Naive thymus-derived CD4-positive, alpha-beta T cell (primary cell): Measurements from ENCODE around the gene CSF1. TPM values are rescaled to one million over a fixed set of nuclear protein-coding genes. Genes with fewer than 3 reads are reported as not detected.
A peak's percentile ranks its signal among the peaks of the same experiment; 100 is the strongest.

Experiments
- ATAC-seq: fragments of 150-1000 bp; cut with Tn5 transposase; 2 replicates; pipeline ENCODE4 v1.10.0; 2021; ENCODE audit warnings: mild to moderate bottlenecking, moderate library complexity
- CTCF ChIA-PET: fragments of 350-600 bp; sonication (Branson Sonifier 250); formaldehyde crosslinking; loops from one replicate; lab custom pipeline; 2021; ENCODE audit warnings: antibody characterized with exemption; lab: Charles Lee
- POLR2A ChIA-PET: fragments of 350-600 bp; sonication (Branson Sonifier 250); formaldehyde crosslinking; loops from one replicate; lab custom pipeline; 2021; ENCODE audit warnings: antibody characterized with exemption, inconsistent platforms; lab: Charles Lee
- DNase-seq, 9 donors: peaks; one replicate each; pipeline versions ENCODE4 v3.0.0 to v3.0.0-alpha.2; 2020 to 2022; ENCODE audit warnings: mixed read lengths in 1 of 9
- H3K27ac ChIP-seq: one replicate; pipeline ENCODE4 v1.7.0; 2013; ENCODE audit warnings: mild to moderate bottlenecking, low read depth, low read length, moderate library complexity
- H3K27me3 ChIP-seq, 2 donors: one replicate each; pipeline ENCODE4 v1.7.0; 2013; ENCODE audit warnings: low read length in 2 of 2, mild to moderate bottlenecking in 2 of 2, moderate library complexity in 2 of 2; ENCODE audit not compliant: control insufficient read depth in 2 of 2, insufficient read depth in 2 of 2
- H3K36me3 ChIP-seq, 3 experiments: 1 replicate in 2 of 3; 2 replicates in 1 of 3; pipeline ENCODE4 v1.7.0; 2013; ENCODE audit warnings: low read length in 3 of 3, mild to moderate bottlenecking in 3 of 3, moderate library complexity in 1 of 3; ENCODE audit not compliant: insufficient read depth in 3 of 3, control insufficient read depth in 2 of 3
- H3K4me1 ChIP-seq, 2 donors: one replicate each; pipeline ENCODE4 v1.7.0; 2013; ENCODE audit warnings: low read length in 2 of 2, mild to moderate bottlenecking in 2 of 2, moderate library complexity in 1 of 2; ENCODE audit not compliant: control insufficient read depth in 2 of 2, insufficient read depth in 2 of 2
- H3K4me3 ChIP-seq: 2 replicates; pipeline ENCODE4 v1.7.0; 2013; ENCODE audit warnings: mild to moderate bottlenecking, low read length
- H3K9me3 ChIP-seq, 3 experiments: 1 replicate in 2 of 3; 2 replicates in 1 of 3; pipeline ENCODE4 v1.7.0; 2013; ENCODE audit warnings: low read length in 3 of 3; ENCODE audit not compliant: control insufficient read depth in 2 of 3
- H3K27ac Mint-ChIP-seq, 9 donors: one replicate each; pipeline ENCODE4 v1.8.0; 2020 to 2022; ENCODE audit warnings: mixed read lengths in 9 of 9, mild to moderate bottlenecking in 8 of 9, moderate library complexity in 5 of 9, inconsistent platforms in 2 of 9
- H3K27me3 Mint-ChIP-seq, 5 donors: one replicate each; pipeline ENCODE4 v1.8.0; 2021 to 2022; ENCODE audit warnings: mixed read lengths in 5 of 5, mild to moderate bottlenecking in 1 of 5
- H3K36me3 Mint-ChIP-seq, 5 donors: one replicate each; pipeline ENCODE4 v1.8.0; 2020 to 2022; ENCODE audit warnings: mixed read lengths in 5 of 5, mild to moderate bottlenecking in 3 of 5, inconsistent platforms in 1 of 5
- H3K4me1 Mint-ChIP-seq, 7 donors: one replicate each; pipeline ENCODE4 v1.8.0; 2020 to 2022; ENCODE audit warnings: mixed read lengths in 7 of 7, mild to moderate bottlenecking in 3 of 7, inconsistent platforms in 1 of 7
- H3K4me3 Mint-ChIP-seq, 10 donors: one replicate each; pipeline ENCODE4 v1.8.0; 2020 to 2022; ENCODE audit warnings: mild to moderate bottlenecking in 10 of 10, mixed read lengths in 10 of 10, moderate library complexity in 6 of 10, inconsistent platforms in 2 of 10
- H3K9me3 Mint-ChIP-seq, 11 donors: one replicate each; pipeline ENCODE4 v1.8.0; 2020 to 2022; ENCODE audit warnings: mixed read lengths in 11 of 11, mild to moderate bottlenecking in 4 of 11, inconsistent platforms in 1 of 11, moderate library complexity in 1 of 11
- intact Hi-C, 2 donors: fragments of 100-400 bp; cut with micrococcal nuclease; formaldehyde crosslinking; loops; one replicate each; pipeline ENCODE4 v1.15.1; 2023
- polyA plus RNA-seq, 2 donors: library from polyadenylated mRNA; unstranded; fragments of 300-500 nt; fragmentation: Illumina TruSeq; gene quantifications; one replicate each; pipeline ENCODE4 v1.2.3, GENCODE V29; 2021
- total RNA-seq, 6 experiments: library from RNA in 5 of 6; stranded (reverse) in 5 of 6; gene quantifications; 1 replicate in 5 of 6; 2 replicates in 1 of 6; pipeline ENCODE4 v1.2.3 and lab custom pipeline; 2021 to 2026

CSF1 gene
- total and polyA plus RNA-seq, 7 experiments from 2014 or later: 0.94 to 125 (median 2.2) TPM

- Histone ChIP-seq H3K4me1 (no peaks in the 10 kb centered on the region), H3K36me3 (peaks cover 0 to 10% (median 0%) of the 10 kb centered on the region in 3 experiments), H3K9me3 (no peaks in the 10 kb centered on the region), H3K4me3 (no peak overlapping the region), H3K27me3 (no peaks in the 10 kb centered on the region), H3K27ac (no peak overlapping the region)
- CTCF ChIA-PET: no interaction called here
- POLR2A ChIA-PET: no interaction called here
- Mint-ChIP-seq H3K27ac (no peak overlapping the region), H3K4me3 (no peak overlapping the region), H3K9me3 (peaks cover 0 to 2% (median 0%) of the 10 kb centered on the region in 11 donors), H3K27me3 (no peaks in the 10 kb centered on the region), H3K36me3 (peaks cover 0 to 43% (median 20%) of the 10 kb centered on the region in 5 donors), H3K4me1 (peaks cover 0 to 14% (median 0%) of the 10 kb centered on the region in 7 donors)
- ATAC-seq (no peak), DNase-seq (no peak)
- intact Hi-C loops: no loop called here
Measured at GRCh38 chr1:109927911-109928321, 17.3 kb downstream of the CSF1 start.

- Mint-ChIP-seq H3K27ac (no peak overlapping the region), H3K27me3 (no peaks in the 10 kb centered on the region), H3K4me1 (peaks cover 0 to 13% (median under 1%) of the 10 kb centered on the region in 7 donors), H3K36me3 (peaks cover 0 to 38% (median 20%) of the 10 kb centered on the region in 5 donors), H3K9me3 (peaks cover 0 to 2% (median 0%) of the 10 kb centered on the region in 11 donors), H3K4me3 (no peak overlapping the region)
- no peaks in the 10 kb centered on the region for H3K9me3 ChIP-seq
- ChIA-PET POLR2A (no interaction called here), CTCF (no interaction called here)
- no peaks in the 10 kb centered on the region for H3K27me3 ChIP-seq
- no peaks in the 10 kb centered on the region for H3K4me1 ChIP-seq
- no peak overlapping the region for H3K4me3 ChIP-seq
- H3K27ac ChIP-seq: no peak overlapping the region
- DNase-seq (no peak), ATAC-seq (no peak)
- intact Hi-C loops: no loop called here
- peaks cover 0 to 5% (median 0%) of the 10 kb centered on the region in 3 experiments for H3K36me3 ChIP-seq
Measured at GRCh38 chr1:109928591-109929111, 18.0 kb downstream of the CSF1 start.

GRCh38 chr1:109929170-109929569, 18.5 kb downstream of the CSF1 start:
- H3K4me3 ChIP-seq: no peak overlapping the region
- no peaks in the 10 kb centered on the region for H3K9me3 ChIP-seq
- no peak overlapping the region for H3K4me3 Mint-ChIP-seq
- peaks cover 0 to 35% (median 19%) of the 10 kb centered on the region in 5 donors for H3K36me3 Mint-ChIP-seq
- H3K9me3 Mint-ChIP-seq: peaks cover 0 to 2% (median 0%) of the 10 kb centered on the region in 11 donors
- POLR2A ChIA-PET: no interaction called here
- H3K4me1 Mint-ChIP-seq: peaks cover 0 to 17% (median 3%) of the 10 kb centered on the region in 7 donors
- no peaks in the 10 kb centered on the region for H3K27me3 Mint-ChIP-seq
- no peaks in the 10 kb centered on the region for H3K27me3 ChIP-seq
- no peaks in the 10 kb centered on the region for H3K4me1 ChIP-seq
- no peak overlapping the region for H3K27ac ChIP-seq
- intact Hi-C loops: no loop called here
- no peak overlapping the region for H3K27ac Mint-ChIP-seq
- DNase-seq: peak in 1 of 9 donors; percentile 19
- no peak for ATAC-seq
- CTCF ChIA-PET: no interaction called here
- H3K36me3 ChIP-seq: peaks cover 0 to 5% (median 0%) of the 10 kb centered on the region in 3 experiments

- Histone ChIP-seq H3K9me3 (no peaks in the 10 kb centered on the region), H3K27me3 (no peaks in the 10 kb centered on the region), H3K4me3 (no peak overlapping the region), H3K36me3 (peaks cover 0 to 5% (median 0%) of the 10 kb centered on the region in 3 experiments), H3K27ac (no peak overlapping the region), H3K4me1 (no peaks in the 10 kb centered on the region)
- no peak for ATAC-seq
- no peak overlapping the region for H3K27ac Mint-ChIP-seq
- POLR2A ChIA-PET: no interaction called here
- DNase-seq: no peak
- H3K9me3 Mint-ChIP-seq: peaks cover 0 to 2% (median 0%) of the 10 kb centered on the region in 11 donors
- H3K27me3 Mint-ChIP-seq: no peaks in the 10 kb centered on the region
- H3K4me1 Mint-ChIP-seq: peaks cover 0 to 17% (median 0%) of the 10 kb centered on the region in 7 donors
- intact Hi-C loops: no loop called here
- CTCF ChIA-PET: no interaction called here
- no peak overlapping the region for H3K4me3 Mint-ChIP-seq
- peaks cover 0 to 32% (median 17%) of the 10 kb centered on the region in 5 donors for H3K36me3 Mint-ChIP-seq
Measured at GRCh38 chr1:109929588-109930251, 19.1 kb downstream of the CSF1 start.

- peak in 1 of 9 donors; percentile 14 for DNase-seq
- Mint-ChIP-seq H3K36me3 (peaks cover under 1 to 27% (median 15%) of the 10 kb centered on the region in 5 donors), H3K27me3 (no peaks in the 10 kb centered on the region), H3K9me3 (peaks cover 0 to 3% (median 1%) of the 10 kb centered on the region in 11 donors), H3K27ac (peak overlapping the region in 3 of 9 donors; percentile 10 to 60 (median 34)), H3K4me1 (peaks cover 0 to 19% (median 0%) of the 10 kb centered on the region in 7 donors), H3K4me3 (no peak overlapping the region)
- intact Hi-C loops: no loop called here
- POLR2A ChIA-PET: no interaction called here
- CTCF ChIA-PET: no interaction called here
- no peak overlapping the region for H3K27ac ChIP-seq
- ATAC-seq: no peak
- no peaks in the 10 kb centered on the region for H3K9me3 ChIP-seq
- no peak overlapping the region for H3K4me3 ChIP-seq
- H3K4me1 ChIP-seq: no peaks in the 10 kb centered on the region
- H3K27me3 ChIP-seq: no peaks in the 10 kb centered on the region
- peaks cover 0 to 5% (median 0%) of the 10 kb centered on the region in 3 experiments for H3K36me3 ChIP-seq
Measured at GRCh38 chr1:109930252-109930993, 19.8 kb downstream of the CSF1 start.

- no peak overlapping the region for H3K4me3 ChIP-seq
- intact Hi-C loops: no loop called here
- DNase-seq: no peak
- H3K9me3 Mint-ChIP-seq: peaks cover 0 to 12% (median 8%) of the 10 kb centered on the region in 11 donors
- CTCF ChIA-PET: no interaction called here
- peaks cover 0 to 5% (median 0%) of the 10 kb centered on the region in 3 experiments for H3K36me3 ChIP-seq
- H3K27ac Mint-ChIP-seq: no peak overlapping the region
- no peaks in the 10 kb centered on the region for H3K4me1 ChIP-seq
- ATAC-seq: no peak
- POLR2A ChIA-PET: interaction anchor here (0.5 kb wide), 1 partner anchor 193 kb away, joined by 4 read pairs; no protein-coding TSS in a partner anchor
- H3K27me3 ChIP-seq: no peaks in the 10 kb centered on the region
- H3K4me1 Mint-ChIP-seq: peaks cover 0 to 13% (median 0%) of the 10 kb centered on the region in 7 donors
- no peaks in the 10 kb centered on the region for H3K27me3 Mint-ChIP-seq
- no peak overlapping the region for H3K4me3 Mint-ChIP-seq
- H3K9me3 ChIP-seq: no peaks in the 10 kb centered on the region
- peaks cover 6 to 25% (median 11%) of the 10 kb centered on the region in 5 donors for H3K36me3 Mint-ChIP-seq
- no peak overlapping the region for H3K27ac ChIP-seq
Measured at GRCh38 chr1:109931189-109931731, 20.6 kb downstream of the CSF1 start.
